ENCODE data around the gene EXOSC6. TPM values are rescaled to one million over a fixed set of nuclear protein-coding genes. Genes with fewer than 3 reads are reported as not detected.
"Not testable (repeated sequence)": the region's sequence is repeated elsewhere in the genome, so short reads cannot be mapped to it uniquely, and the experiment has no call there.

The EXOSC6 gene
- total RNA-seq, 1 donor from 2014 or later: 28.2 TPM

DNA sequence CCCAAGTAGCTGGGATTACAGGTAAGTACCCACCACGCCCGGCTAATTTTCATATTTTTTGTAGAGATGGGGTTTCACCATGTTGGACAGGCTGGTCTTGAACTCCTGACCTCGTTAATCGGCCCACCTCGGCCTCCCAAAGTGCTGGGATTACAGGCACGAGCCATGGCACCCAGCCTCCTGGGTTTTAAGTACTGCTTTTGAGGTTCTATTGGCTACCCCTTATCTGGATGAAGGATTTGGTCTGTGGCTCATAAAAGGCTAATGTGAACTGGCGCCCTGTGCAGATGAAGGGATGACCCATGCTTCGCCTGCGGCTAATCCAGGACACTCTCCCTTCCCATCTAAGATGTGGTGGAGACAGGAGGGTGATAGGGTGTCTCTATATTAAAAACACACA, 52.6 kb downstream of the EXOSC6 start:
- not testable (repeated sequence) for DNase-seq (ENCODE audit: low read depth in 2 of 2)

DNA sequence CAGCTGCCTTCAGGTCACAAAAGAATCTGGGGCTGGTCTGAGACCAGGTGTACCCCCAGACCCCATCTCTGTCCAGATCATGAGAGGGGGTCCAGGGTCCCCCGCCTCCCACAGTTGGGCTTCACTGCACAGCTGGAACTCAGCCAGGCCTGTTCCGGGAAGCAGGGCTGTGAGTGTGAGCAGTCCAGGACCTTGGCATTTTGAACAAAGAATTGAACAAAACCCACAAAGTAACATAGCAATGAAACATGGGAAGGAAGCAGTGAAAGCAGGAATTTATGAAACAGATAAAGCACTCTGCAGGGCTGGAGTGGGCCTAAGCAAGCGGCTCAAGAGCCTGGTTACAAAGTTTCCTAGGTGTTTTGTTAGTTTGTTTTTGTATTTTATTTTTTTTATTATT, 53.1 kb downstream of the EXOSC6 start:
- DNase-seq (ENCODE audit: low read depth in 2 of 2): peak in 1 of 2 donors; percentile 22

DNA sequence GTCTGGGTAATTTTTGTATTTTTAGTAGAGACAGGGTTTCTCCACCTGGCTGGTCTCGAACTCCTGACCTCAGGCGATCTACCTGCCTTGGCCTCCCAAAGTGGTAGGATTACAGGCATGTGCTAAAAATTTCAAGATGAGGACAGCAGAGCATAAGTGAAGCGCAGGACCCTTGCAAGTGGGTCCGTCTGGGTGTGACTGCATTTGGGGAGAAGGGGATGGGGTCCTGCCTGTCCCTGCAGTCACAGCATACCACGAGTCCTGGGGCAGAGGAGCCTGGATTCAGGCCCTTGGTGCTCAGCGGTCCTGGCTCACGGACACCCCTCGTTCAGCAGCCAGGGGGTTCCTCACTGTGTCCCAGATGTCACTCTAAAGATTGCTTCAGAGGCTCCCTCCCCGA, 53.5 kb downstream of the EXOSC6 start:
- DNase-seq (ENCODE audit: low read depth in 2 of 2): not testable (repeated sequence)

DNA sequence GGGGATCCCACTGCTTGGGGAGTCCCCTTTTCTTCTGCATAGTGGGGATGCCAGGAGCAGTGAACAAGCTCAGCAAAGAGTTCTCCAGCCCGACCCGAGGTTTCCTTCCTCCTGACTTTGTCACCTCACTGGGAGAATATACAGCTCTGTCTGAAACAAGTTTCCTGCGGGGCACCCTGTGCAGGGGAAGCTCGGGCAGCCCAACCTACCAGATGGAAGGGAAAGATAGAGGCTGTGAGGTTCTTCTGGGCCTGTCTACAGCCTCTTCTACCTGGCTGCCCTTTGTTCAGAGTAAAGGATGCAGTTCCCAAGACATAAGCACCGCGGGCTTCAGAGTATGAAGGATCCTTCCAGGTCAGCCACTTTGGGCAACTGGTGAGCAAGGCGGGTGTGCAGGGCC, 54.1 kb downstream of the EXOSC6 start:
- peak in 1 of 2 donors; percentile 23 for DNase-seq (ENCODE audit: low read depth in 2 of 2)

Other genes starting within 250 kb of the EXOSC6 start
- gene PDPR, start 137.6 kb downstream of the EXOSC6 start, total RNA-seq: 17.2 and 38.2 TPM in 2 replicates
- under 0.01 and 0.13 TPM in 2 replicates for gene CLEC18C, start 78.2 kb downstream of the EXOSC6 start, total RNA-seq
- gene AARS1, start 37.6 kb upstream of the EXOSC6 start, total RNA-seq: 91.7 and 99.2 TPM in 2 replicates
- gene DDX19B, start 47.2 kb upstream of the EXOSC6 start, total RNA-seq: 22.5 and 26.0 TPM in 2 replicates
- 27.0 and 38.1 TPM in 2 replicates for gene DDX19A, start 95.0 kb upstream of the EXOSC6 start, total RNA-seq
- gene ST3GAL2, start 187.2 kb upstream of the EXOSC6 start, total RNA-seq: 35.9 and 42.1 TPM in 2 replicates
- gene FCSK, start 202.7 kb upstream of the EXOSC6 start, total RNA-seq: 7.4 and 11.9 TPM in 2 replicates

All from dermis microvascular lymphatic vessel endothelial cell (primary cell).